HFFc6 (cell line): ENCODE data around the gene ABHD6. TPM values are rescaled to one million over a fixed set of nuclear protein-coding genes. Genes with fewer than 3 reads are reported as not detected.
"Not testable (repeated sequence)": the region's sequence is repeated elsewhere in the genome, so short reads cannot be mapped to it uniquely, and the experiment has no call there.

ENCODE experiments used
- DNase-seq: peaks from one replicate; pipeline ENCODE4 v3.0.0-alpha.2; 2018
- H3K27ac Mint-ChIP-seq: 2 replicates; pipeline ENCODE4 v1.8.0; 2020; ENCODE audit warnings: mild to moderate bottlenecking, mixed read lengths
- H3K27me3 Mint-ChIP-seq: 2 replicates; pipeline ENCODE4 v1.8.0; 2021; ENCODE audit warnings: mild to moderate bottlenecking, moderate library complexity, mixed read lengths; ENCODE audit not compliant: insufficient read depth
- H3K36me3 Mint-ChIP-seq: 2 replicates; pipeline ENCODE4 v1.8.0; 2021; ENCODE audit warnings: low read depth, mixed read lengths
- H3K4me1 Mint-ChIP-seq: 2 replicates; pipeline ENCODE4 v1.8.0; 2020; ENCODE audit warnings: low read depth, mixed read lengths
- H3K4me3 Mint-ChIP-seq: 2 replicates; pipeline ENCODE4 v1.8.0; 2020; ENCODE audit warnings: mild to moderate bottlenecking, moderate library complexity, mixed read lengths
- H3K9me3 Mint-ChIP-seq: 2 replicates; pipeline ENCODE4 v1.8.0; 2020; ENCODE audit warnings: mild to moderate bottlenecking, mixed read lengths
- CTCF ChIP-seq: fragments of 200-600 bp; sonication (generic); IDR thresholded peaks from 2 replicates; pipeline ENCODE4 v1.5.0; 2021; ENCODE audit warnings: antibody characterized with exemption, mild to moderate bottlenecking
- total RNA-seq, 6 experiments: library from RNA; stranded (reverse); fragmentation: NEBNext Ultra II Directional; extraction: Animal tissue kit (Norgen Biotek cat#: 25700); gene quantifications; 2 replicates in 1 of 6; 3 replicates in 5 of 6; pipeline ENCODE4 v1.2.3, GENCODE V29; 2021

Gene ABHD6
- total RNA-seq, 6 experiments from 2014 or later, result 6.1 to 8.9 (median 6.5) TPM

- Mint-ChIP-seq H3K27ac (no peak overlapping the region), H3K36me3 (peaks cover 7% of the 10 kb centered on the region), H3K9me3 (no peaks in the 10 kb centered on the region), H3K27me3 (no peaks in the 10 kb centered on the region; the same call in 1 of the 2 replicates), H3K4me1 (no peaks in the 10 kb centered on the region), H3K4me3 (no peak overlapping the region)
- DNase-seq, result no peak
- TF ChIP-seq CTCF, result peak; percentile 43
These were observed 50.6 kb downstream of the ABHD6 start for GRCh38 chr3:58288011-58288728.

- H3K27ac Mint-ChIP-seq, H3K4me1 Mint-ChIP-seq, H3K9me3 Mint-ChIP-seq, H3K27me3 Mint-ChIP-seq, DNase-seq, H3K4me3 Mint-ChIP-seq, H3K36me3 Mint-ChIP-seq: not testable (repeated sequence)
These were observed 51.5 kb downstream of the ABHD6 start for GRCh38 chr3:58288964-58289613.

- not testable (repeated sequence) for H3K36me3 Mint-ChIP-seq, DNase-seq, H3K4me3 Mint-ChIP-seq, H3K27me3 Mint-ChIP-seq, H3K4me1 Mint-ChIP-seq, H3K27ac Mint-ChIP-seq, H3K9me3 Mint-ChIP-seq
These were observed 52.9 kb downstream of the ABHD6 start for GRCh38 chr3:58290446-58290845.

- Mint-ChIP-seq H3K4me3 (no peak overlapping the region), H3K27me3 (peaks cover 2% of the 10 kb centered on the region), H3K4me1 (no peaks in the 10 kb centered on the region), H3K36me3 (no peaks in the 10 kb centered on the region), H3K27ac (no peak overlapping the region), H3K9me3 (no peaks in the 10 kb centered on the region)
- TF ChIP-seq CTCF, result no peak
- no peak for DNase-seq
These were observed 54.2 kb downstream of the ABHD6 start for GRCh38 chr3:58291671-58292338.

GRCh38 chr3:58292866-58293265, 55.3 kb downstream of the ABHD6 start:
- no peak overlapping the region for H3K27ac Mint-ChIP-seq
- DNase-seq, result no peak
- no peak for TF ChIP-seq CTCF
- H3K9me3 Mint-ChIP-seq, result no peaks in the 10 kb centered on the region
- no peak overlapping the region for H3K4me3 Mint-ChIP-seq
- peaks cover 2% of the 10 kb centered on the region; the same call in 1 of the 2 replicates for H3K27me3 Mint-ChIP-seq
- no peaks in the 10 kb centered on the region for H3K4me1 Mint-ChIP-seq
- no peaks in the 10 kb centered on the region for H3K36me3 Mint-ChIP-seq

GRCh38 chr3:58293516-58293915, 55.9 kb downstream of the ABHD6 start:
- no peaks in the 10 kb centered on the region for H3K9me3 Mint-ChIP-seq
- H3K4me1 Mint-ChIP-seq, result no peaks in the 10 kb centered on the region
- H3K36me3 Mint-ChIP-seq, result no peaks in the 10 kb centered on the region
- peaks cover 2% of the 10 kb centered on the region; the same call in 1 of the 2 replicates for H3K27me3 Mint-ChIP-seq
- H3K4me3 Mint-ChIP-seq, result no peak overlapping the region
- no peak overlapping the region for H3K27ac Mint-ChIP-seq
- TF ChIP-seq CTCF, result no peak
- DNase-seq, result no peak
